OCI-LY1 (cell line): ENCODE measurements around the gene KPNB1.

ENCODE experiments used
- H2AFZ ChIP-seq: fragments of 200-600 bp; sonication (generic), shearing (Covaris generic); 2 replicates; pipeline ENCODE4 v1.6.0; 2014; ENCODE audit warnings: antibody characterized with exemption, mild to moderate bottlenecking, low read length
- H3F3A ChIP-seq: fragments of 200-600 bp; sonication (generic), shearing (Covaris generic); 2 replicates; pipeline ENCODE4 v1.6.0; 2014; ENCODE audit warnings: mild to moderate bottlenecking, antibody characterized with exemption, low read length, moderate library complexity; ENCODE audit not compliant: insufficient read depth
- H3K27ac ChIP-seq: fragments of 200-600 bp; sonication (generic); 2 replicates; pipeline ENCODE4 v1.5.1; 2014; ENCODE audit warnings: low read length, mixed run types, mild to moderate bottlenecking, low read depth; ENCODE audit not compliant: poor library complexity, severe bottlenecking
- H3K27me3 ChIP-seq: fragments of 200-600 bp; sonication (generic); 2 replicates; pipeline ENCODE4 v1.6.0; 2014; ENCODE audit warnings: antibody characterized with exemption, mild to moderate bottlenecking, low read length, moderate library complexity; ENCODE audit not compliant: insufficient read depth
- H3K36me3 ChIP-seq: fragments of 200-600 bp; sonication (generic); 2 replicates; pipeline ENCODE4 v1.6.1; 2014; ENCODE audit warnings: mild to moderate bottlenecking, antibody characterized with exemption, low read length, moderate library complexity, mixed read lengths; ENCODE audit not compliant: insufficient read depth
- H3K4me1 ChIP-seq: fragments of 200-600 bp; sonication (generic); 2 replicates; pipeline ENCODE4 v1.5.1; 2014; ENCODE audit warnings: mild to moderate bottlenecking, low read length, moderate library complexity; ENCODE audit not compliant: insufficient read depth, severe bottlenecking
- H3K4me2 ChIP-seq: fragments of 200-600 bp; sonication (generic), shearing (Covaris generic); 2 replicates; pipeline ENCODE4 v1.6.1; 2014; ENCODE audit warnings: low read length
- H3K4me3 ChIP-seq: fragments of 200-600 bp; sonication (generic); 2 replicates; pipeline ENCODE4 v1.5.1; 2014; ENCODE audit warnings: low read length, low read depth, mild to moderate bottlenecking, mixed read lengths; ENCODE audit not compliant: poor library complexity, severe bottlenecking
- H3K79me2 ChIP-seq: fragments of 200-600 bp; shearing (Covaris generic); 2 replicates; pipeline ENCODE4 v1.6.1; 2016; ENCODE audit warnings: mixed run types, low read length, mixed read lengths; ENCODE audit not compliant: insufficient read depth
- H3K9ac ChIP-seq: fragments of 200-600 bp; sonication (generic), shearing (Covaris generic); 2 replicates; pipeline ENCODE4 v1.6.1; 2014; ENCODE audit warnings: mild to moderate bottlenecking, low read length, mixed read lengths
- H3K9me2 ChIP-seq: fragments of 200-600 bp; sonication (generic), shearing (Covaris generic); 2 replicates; pipeline ENCODE4 v1.6.1; 2014; ENCODE audit warnings: low read depth, mild to moderate bottlenecking, low read length, mixed read lengths
- H3K9me3 ChIP-seq: fragments of 200-600 bp; shearing (Covaris generic); 2 replicates; pipeline ENCODE4 v1.6.1; 2014; ENCODE audit warnings: low read length, mixed read lengths
- H4K20me1 ChIP-seq: fragments of 200-600 bp; sonication (generic), shearing (Covaris generic); 2 replicates; pipeline ENCODE4 v1.6.0; 2016; ENCODE audit warnings: mild to moderate bottlenecking, low read length; ENCODE audit not compliant: insufficient read depth
- EZH2 ChIP-seq: fragments of 200-600 bp; sonication (generic), shearing (Covaris generic); IDR thresholded peaks from 2 replicates; pipeline ENCODE4 v1.8.0; 2017; ENCODE audit warnings: borderline replicate concordance, mixed run types, mild to moderate bottlenecking, antibody characterized with exemption, low read length, moderate library complexity, mixed read lengths
- TF ChIP-seq, protein P1 (sequence below): fragments of 200-600 bp; sonication (generic), shearing (Covaris generic); IDR thresholded peaks from 2 replicates; pipeline ENCODE4 v1.5.1; 2017; ENCODE audit warnings: mild to moderate bottlenecking, antibody characterized with exemption, low read length, moderate library complexity, mixed read lengths

The KPNB1 gene

DNA sequence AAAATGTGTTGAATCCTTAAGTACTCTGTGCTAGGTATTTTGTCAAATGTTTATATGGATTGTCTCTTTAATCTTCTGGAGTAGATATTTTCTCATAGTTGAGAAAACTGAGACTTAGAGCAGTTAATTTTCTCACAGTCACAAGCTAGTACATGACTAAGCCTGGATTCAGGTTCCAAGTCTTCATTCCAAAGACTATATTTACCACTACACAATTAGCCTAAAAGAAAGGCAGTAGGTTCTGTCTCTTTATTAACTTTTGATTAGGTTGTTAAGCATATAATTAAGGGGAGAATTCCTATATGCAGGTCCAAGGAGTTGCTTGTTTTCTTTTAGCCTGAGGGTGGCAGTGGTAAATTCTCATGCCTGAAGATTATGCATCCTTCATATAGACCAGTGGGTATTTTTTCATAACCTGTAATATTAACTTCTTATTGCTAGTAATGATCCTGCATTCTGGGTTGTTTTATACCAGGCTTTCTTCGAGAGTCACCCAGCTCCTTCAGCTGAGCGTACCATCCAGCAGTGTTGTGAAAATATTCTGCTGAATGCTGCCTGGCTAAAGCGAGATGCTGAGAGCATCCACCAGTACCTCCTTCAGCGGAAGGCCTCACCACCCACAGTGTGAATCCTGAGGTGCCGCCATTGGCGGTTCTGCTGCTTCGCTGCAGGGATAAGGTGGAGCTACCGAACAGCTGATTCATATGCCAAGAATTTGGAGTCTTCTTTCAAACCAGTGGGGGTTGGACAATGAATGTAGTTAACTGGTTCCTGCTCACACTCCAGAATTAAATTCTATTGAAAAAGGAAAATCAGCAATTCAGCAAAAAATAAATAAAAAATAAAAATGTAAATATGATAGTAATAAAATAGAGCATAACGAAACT, 28.2 kb upstream of the KPNB1 start:
- peaks cover 60% of the 10 kb centered on the region for H3K36me3 ChIP-seq
- H3K27me3 ChIP-seq: no peaks in the 10 kb centered on the region
- no peaks in the 10 kb centered on the region for H4K20me1 ChIP-seq
- H3F3A ChIP-seq: no peaks in the 10 kb centered on the region
- no peak overlapping the region for H3K4me3 ChIP-seq
- no peaks in the 10 kb centered on the region for H3K4me1 ChIP-seq
- no peak for TF ChIP-seq EZH2
- TF ChIP-seq, protein P1, sequence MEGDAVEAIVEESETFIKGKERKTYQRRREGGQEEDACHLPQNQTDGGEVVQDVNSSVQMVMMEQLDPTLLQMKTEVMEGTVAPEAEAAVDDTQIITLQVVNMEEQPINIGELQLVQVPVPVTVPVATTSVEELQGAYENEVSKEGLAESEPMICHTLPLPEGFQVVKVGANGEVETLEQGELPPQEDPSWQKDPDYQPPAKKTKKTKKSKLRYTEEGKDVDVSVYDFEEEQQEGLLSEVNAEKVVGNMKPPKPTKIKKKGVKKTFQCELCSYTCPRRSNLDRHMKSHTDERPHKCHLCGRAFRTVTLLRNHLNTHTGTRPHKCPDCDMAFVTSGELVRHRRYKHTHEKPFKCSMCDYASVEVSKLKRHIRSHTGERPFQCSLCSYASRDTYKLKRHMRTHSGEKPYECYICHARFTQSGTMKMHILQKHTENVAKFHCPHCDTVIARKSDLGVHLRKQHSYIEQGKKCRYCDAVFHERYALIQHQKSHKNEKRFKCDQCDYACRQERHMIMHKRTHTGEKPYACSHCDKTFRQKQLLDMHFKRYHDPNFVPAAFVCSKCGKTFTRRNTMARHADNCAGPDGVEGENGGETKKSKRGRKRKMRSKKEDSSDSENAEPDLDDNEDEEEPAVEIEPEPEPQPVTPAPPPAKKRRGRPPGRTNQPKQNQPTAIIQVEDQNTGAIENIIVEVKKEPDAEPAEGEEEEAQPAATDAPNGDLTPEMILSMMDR: peak; percentile 25; the same call in 1 of the 2 replicates
- no peak overlapping the region for H3K9ac ChIP-seq
- no peak overlapping the region for H2AFZ ChIP-seq
- H3K27ac ChIP-seq: no peak overlapping the region
- H3K4me2 ChIP-seq: no peak overlapping the region
- no peaks in the 10 kb centered on the region for H3K79me2 ChIP-seq
- H3K9me2 ChIP-seq: no peaks in the 10 kb centered on the region
- H3K9me3 ChIP-seq: no peaks in the 10 kb centered on the region

DNA sequence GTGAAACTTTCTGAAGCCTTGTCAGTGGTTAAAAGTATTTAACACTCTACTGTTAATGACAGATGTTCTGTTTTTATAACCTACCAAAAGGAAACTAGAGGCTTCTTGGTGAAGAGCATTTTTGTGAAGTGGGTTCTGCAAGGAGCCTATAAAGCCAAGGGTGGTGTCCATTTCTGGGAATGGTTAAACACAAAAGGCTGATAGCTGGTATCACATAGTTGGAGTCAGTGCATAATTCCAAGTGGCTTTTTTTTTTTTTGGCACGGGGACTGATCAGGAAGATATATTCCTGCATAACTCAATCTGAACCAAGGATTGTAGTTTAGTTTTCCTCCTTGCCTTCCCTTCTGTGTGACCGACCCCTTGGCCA, 27.6 kb upstream of the KPNB1 start:
- H3K9me3 ChIP-seq: no peaks in the 10 kb centered on the region
- no peak overlapping the region for H2AFZ ChIP-seq
- H3K79me2 ChIP-seq: no peaks in the 10 kb centered on the region
- TF ChIP-seq, protein P1: no peak
- no peak for TF ChIP-seq EZH2
- H3F3A ChIP-seq: no peaks in the 10 kb centered on the region
- H3K27ac ChIP-seq: no peak overlapping the region
- H3K9me2 ChIP-seq: no peaks in the 10 kb centered on the region
- no peaks in the 10 kb centered on the region for H4K20me1 ChIP-seq
- no peak overlapping the region for H3K4me2 ChIP-seq
- H3K27me3 ChIP-seq: no peaks in the 10 kb centered on the region
- no peak overlapping the region for H3K4me3 ChIP-seq
- H3K4me1 ChIP-seq: no peaks in the 10 kb centered on the region
- no peak overlapping the region for H3K9ac ChIP-seq
- peaks cover 58% of the 10 kb centered on the region for H3K36me3 ChIP-seq

DNA sequence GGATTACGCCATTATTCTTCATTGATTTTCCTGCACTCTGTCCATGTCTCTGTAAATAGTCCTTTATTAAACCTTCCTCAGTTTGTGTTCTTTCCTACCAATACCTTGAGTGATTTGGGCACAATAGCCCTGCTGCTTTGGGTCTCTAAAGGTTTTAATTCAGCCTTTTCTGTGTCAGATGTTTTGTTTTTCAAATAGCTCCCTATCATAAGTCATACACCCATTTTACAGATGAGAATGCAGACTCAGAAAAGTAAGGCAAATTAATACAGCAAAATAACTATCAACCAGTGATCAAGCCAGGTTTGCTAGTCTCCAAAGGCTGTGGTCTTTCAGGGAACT, 25.0 kb upstream of the KPNB1 start:
- H3K4me1 ChIP-seq: peaks cover 2% of the 10 kb centered on the region
- H3K4me2 ChIP-seq: no peak overlapping the region
- no peak overlapping the region for H3K4me3 ChIP-seq
- H2AFZ ChIP-seq: no peak overlapping the region
- no peaks in the 10 kb centered on the region for H3F3A ChIP-seq
- no peaks in the 10 kb centered on the region for H3K79me2 ChIP-seq
- no peak overlapping the region for H3K27ac ChIP-seq
- no peaks in the 10 kb centered on the region for H3K9me2 ChIP-seq
- no peaks in the 10 kb centered on the region for H4K20me1 ChIP-seq
- H3K9me3 ChIP-seq: no peaks in the 10 kb centered on the region
- H3K9ac ChIP-seq: no peak overlapping the region
- H3K27me3 ChIP-seq: no peaks in the 10 kb centered on the region
- peaks cover 35% of the 10 kb centered on the region for H3K36me3 ChIP-seq
- TF ChIP-seq, protein P1: no peak
- no peak for TF ChIP-seq EZH2
